HG03196 (cell line): ENCODE results near the gene DUSP10.

Experiments used
- ATAC-seq: cut with Tn5 transposase; IDR thresholded peaks from one replicate; pipeline ENCODE4 v1.9.1; 2021; ENCODE audit not compliant: unreplicated experiment

DUSP10 gene

GRCh38 chr1:221655766-221656305 lies 86.1 kb downstream of the DUSP10 start:
- ATAC-seq, result no peak
